MM.1S (cell line): Measurements from ENCODE around the gene ZMYM5.

Source experiments
- EZH2 ChIP-seq: fragments of 300-600 bp; sonication (generic); optimal IDR thresholded peaks from 2 replicates; pipeline ENCODE3; 2017; ENCODE audit warnings: low read depth, mild to moderate bottlenecking, antibody characterized with exemption, low read length, mixed read lengths
- EZH2phosphoT487 ChIP-seq: fragments of 300-600 bp; sonication (generic); IDR thresholded peaks from 2 replicates; pipeline ENCODE4 v1.6.1; 2018; ENCODE audit warnings: antibody characterized with exemption, low read length
- TF ChIP-seq, protein P1 (sequence below): fragments of 300-600 bp; sonication (generic); IDR thresholded peaks from 2 replicates; pipeline ENCODE4 v1.5.1; 2016; ENCODE audit warnings: antibody characterized with exemption, low read length, mixed read lengths

GRCh38 chr13:19910336-19911072, 47.1 kb upstream of the ZMYM5 start:
- TF ChIP-seq, protein P1, sequence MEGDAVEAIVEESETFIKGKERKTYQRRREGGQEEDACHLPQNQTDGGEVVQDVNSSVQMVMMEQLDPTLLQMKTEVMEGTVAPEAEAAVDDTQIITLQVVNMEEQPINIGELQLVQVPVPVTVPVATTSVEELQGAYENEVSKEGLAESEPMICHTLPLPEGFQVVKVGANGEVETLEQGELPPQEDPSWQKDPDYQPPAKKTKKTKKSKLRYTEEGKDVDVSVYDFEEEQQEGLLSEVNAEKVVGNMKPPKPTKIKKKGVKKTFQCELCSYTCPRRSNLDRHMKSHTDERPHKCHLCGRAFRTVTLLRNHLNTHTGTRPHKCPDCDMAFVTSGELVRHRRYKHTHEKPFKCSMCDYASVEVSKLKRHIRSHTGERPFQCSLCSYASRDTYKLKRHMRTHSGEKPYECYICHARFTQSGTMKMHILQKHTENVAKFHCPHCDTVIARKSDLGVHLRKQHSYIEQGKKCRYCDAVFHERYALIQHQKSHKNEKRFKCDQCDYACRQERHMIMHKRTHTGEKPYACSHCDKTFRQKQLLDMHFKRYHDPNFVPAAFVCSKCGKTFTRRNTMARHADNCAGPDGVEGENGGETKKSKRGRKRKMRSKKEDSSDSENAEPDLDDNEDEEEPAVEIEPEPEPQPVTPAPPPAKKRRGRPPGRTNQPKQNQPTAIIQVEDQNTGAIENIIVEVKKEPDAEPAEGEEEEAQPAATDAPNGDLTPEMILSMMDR: no peak
- TF ChIP-seq EZH2 (no peak), EZH2phosphoT487 (no peak)
